SK-N-SH treated with all-trans-retinoic acid at 6 μM for 48 hours (cell line): Measurements from ENCODE around the gene HOXD3.
A peak's percentile ranks its signal among the peaks of the same experiment; 100 is the strongest.

Experiments
- ATAC-seq: fragments of 200-7000 bp; cut with Tn5 transposase; 3 replicates; pipeline ENCODE4 v1.9.1; 2020; ENCODE audit warnings: mild to moderate bottlenecking, moderate library complexity
- ARNTL ChIP-seq: fragments of 450-650 bp; formaldehyde crosslinking; IDR thresholded peaks from 2 replicates; pipeline ENCODE4 v1.5.0; 2020; ENCODE audit warnings: low read depth, mild to moderate bottlenecking, moderate library complexity, borderline replicate concordance
- BACH2 ChIP-seq: fragments of 250-450 bp; sonication (Bioruptor Pico); IDR thresholded peaks from 2 replicates; pipeline ENCODE4 v1.9.0; 2021; ENCODE audit warnings: mild to moderate bottlenecking, borderline replicate concordance
- CREB5 ChIP-seq: fragments of 250-450 bp; sonication (Bioruptor Pico); IDR thresholded peaks from 2 replicates; pipeline ENCODE4 v1.5.1; 2020; ENCODE audit warnings: low read depth, mild to moderate bottlenecking, moderate library complexity
- CSDC2 ChIP-seq: fragments of 250-450 bp; sonication (Bioruptor Pico); IDR thresholded peaks from 2 replicates; pipeline ENCODE4 v1.5.0; 2020; ENCODE audit warnings: mild to moderate bottlenecking, moderate library complexity
- CSRNP3 ChIP-seq: fragments of 250-450 bp; sonication (Bioruptor Pico); IDR thresholded peaks from 2 replicates; pipeline ENCODE4 v1.5.1; 2021; ENCODE audit warnings: mild to moderate bottlenecking, moderate library complexity
- ESRRG ChIP-seq: fragments of 250-450 bp; sonication (Bioruptor Pico); IDR thresholded peaks from 2 replicates; pipeline ENCODE4 v1.6.1; 2021; ENCODE audit warnings: mild to moderate bottlenecking
- GLIS3 ChIP-seq: fragments of 250-450 bp; sonication (Bioruptor Pico); IDR thresholded peaks from 2 replicates; pipeline ENCODE4 v1.5.0; 2020; ENCODE audit warnings: mild to moderate bottlenecking, moderate library complexity
- POU6F1 ChIP-seq: fragments of 250-450 bp; sonication (Bioruptor Pico); IDR thresholded peaks from 2 replicates; pipeline ENCODE4 v1.8.0; 2021; ENCODE audit warnings: low read depth, mild to moderate bottlenecking, moderate library complexity, borderline replicate concordance
- PPARA ChIP-seq: fragments of 250-450 bp; sonication (Bioruptor Pico); IDR thresholded peaks from 2 replicates; pipeline ENCODE4 v1.5.0; 2020; ENCODE audit warnings: mild to moderate bottlenecking, borderline replicate concordance
- RARB ChIP-seq: fragments of 250-450 bp; sonication (Bioruptor Pico); IDR thresholded peaks from 2 replicates; pipeline ENCODE4 v1.8.0; 2021; ENCODE audit warnings: mild to moderate bottlenecking, moderate library complexity
- TCF4 ChIP-seq: fragments of 250-450 bp; sonication (Bioruptor Pico); IDR thresholded peaks from 2 replicates; pipeline ENCODE4 v1.8.0; 2021; ENCODE audit warnings: mild to moderate bottlenecking, moderate library complexity, borderline replicate concordance
- TOX ChIP-seq: fragments of 250-450 bp; sonication (Bioruptor Pico); IDR thresholded peaks from 2 replicates; pipeline ENCODE4 v1.8.0; 2021; ENCODE audit warnings: mild to moderate bottlenecking, moderate library complexity, borderline replicate concordance
- ZC3H10 ChIP-seq: fragments of 250-450 bp; sonication (Bioruptor Pico); IDR thresholded peaks from 2 replicates; pipeline ENCODE4 v1.5.1; 2021; ENCODE audit warnings: mild to moderate bottlenecking, moderate library complexity
- ZFP3 ChIP-seq: fragments of 250-450 bp; sonication (Bioruptor Pico); IDR thresholded peaks from 2 replicates; pipeline ENCODE4 v1.5.0; 2020; ENCODE audit warnings: mild to moderate bottlenecking, moderate library complexity
- ZFP30 ChIP-seq: fragments of 450-650 bp; formaldehyde crosslinking; IDR thresholded peaks from 2 replicates; pipeline ENCODE4 v1.5.0; 2022; ENCODE audit warnings: mild to moderate bottlenecking, moderate library complexity
- ZNF565 ChIP-seq: fragments of 450-650 bp; formaldehyde crosslinking; conservative IDR thresholded peaks from 2 replicates; pipeline ENCODE4 v1.5.0; 2020; ENCODE audit warnings: low read depth, mild to moderate bottlenecking, moderate library complexity
- ZNF70 ChIP-seq: fragments of 450-650 bp; formaldehyde crosslinking; IDR thresholded peaks from 2 replicates; pipeline ENCODE4 v1.5.0; 2020; ENCODE audit warnings: mild to moderate bottlenecking, moderate library complexity

The HOXD3 gene

GRCh38 chr2:176187200-176187898 is 30.2 kb downstream of the HOXD3 start:
- peak; percentile 78 for ATAC-seq
- no peak for TF ChIP-seq PPARA
- no peak for TF ChIP-seq RARB (CRISPR knock-in tag)
- TF ChIP-seq TOX = no peak
- TF ChIP-seq BACH2 (CRISPR knock-in tag) = no peak
- TF ChIP-seq CSDC2 (CRISPR knock-in tag) = no peak
- no peak for TF ChIP-seq ZFP3 (CRISPR knock-in tag)
- no peak for TF ChIP-seq POU6F1 (CRISPR knock-in tag)
- no peak for TF ChIP-seq CREB5
- no peak for TF ChIP-seq ZFP30 (CRISPR knock-in tag)
- no peak for TF ChIP-seq ZC3H10

GRCh38 chr2:176187899-176188773 is 31.0 kb downstream of the HOXD3 start, which contains the start of gene HOXD1:
Gene HOXD1 (plus strand): TSS chr2:176188668. CDS start chr2:176188802, 134 bp downstream.
- peak; percentile 91 for ATAC-seq

More at GRCh38 chr2:176187899-176188773, 31.0 kb downstream of the HOXD3 start, which contains the start of gene HOXD1:
- no peak for TF ChIP-seq CREB5
- TF ChIP-seq ESRRG = no peak
- TF ChIP-seq ARNTL (CRISPR knock-in tag) = no peak
- TF ChIP-seq POU6F1 (CRISPR knock-in tag) = no peak
- TF ChIP-seq TCF4 (CRISPR knock-in tag) = no peak
- no peak for TF ChIP-seq BACH2 (CRISPR knock-in tag)
- TF ChIP-seq ZFP30 (CRISPR knock-in tag) = no peak
- TF ChIP-seq ZNF70 (CRISPR knock-in tag) = no peak
- TF ChIP-seq CSRNP3 (CRISPR knock-in tag) = no peak
- TF ChIP-seq ZNF565 (CRISPR knock-in tag) = no peak
- no peak for TF ChIP-seq GLIS3 (CRISPR knock-in tag)
